GM12873 (cell line): ENCODE data around the gene ANO10.

Experiments
- CTCF ChIP-seq: IDR thresholded peaks from 2 replicates; pipeline ENCODE4 v1.5.1; 2012; ENCODE audit warnings: low read depth, mild to moderate bottlenecking, moderate library complexity, low read length, control low read depth; ENCODE audit not compliant: insufficient read depth; ENCODE audit errors: missing control alignments

The ANO10 gene

DNA sequence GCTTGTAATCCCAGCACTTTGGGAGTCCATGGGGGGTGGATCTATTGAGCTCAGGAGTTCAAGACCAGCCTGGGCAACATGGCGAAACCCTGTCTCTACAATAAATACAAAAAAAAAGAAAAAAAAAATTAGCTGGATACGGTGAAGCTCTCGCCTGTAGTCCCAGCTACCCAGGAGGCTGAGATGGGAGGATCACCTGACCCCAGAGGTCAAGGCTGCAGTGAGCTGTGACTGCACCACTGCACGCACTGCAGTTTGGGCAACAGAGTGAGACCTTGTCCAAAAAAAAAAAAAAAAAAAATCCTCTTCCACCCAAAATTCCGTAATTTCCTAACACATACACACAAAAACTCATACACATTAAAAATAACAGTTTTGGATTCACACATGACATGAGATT is 2.2 kb downstream of the ANO10 start:
- no peak for TF ChIP-seq CTCF

- no peak for TF ChIP-seq CTCF
Measured at GRCh38 chr3:43618142-43618541, 3.7 kb downstream of the ANO10 start.

DNA sequence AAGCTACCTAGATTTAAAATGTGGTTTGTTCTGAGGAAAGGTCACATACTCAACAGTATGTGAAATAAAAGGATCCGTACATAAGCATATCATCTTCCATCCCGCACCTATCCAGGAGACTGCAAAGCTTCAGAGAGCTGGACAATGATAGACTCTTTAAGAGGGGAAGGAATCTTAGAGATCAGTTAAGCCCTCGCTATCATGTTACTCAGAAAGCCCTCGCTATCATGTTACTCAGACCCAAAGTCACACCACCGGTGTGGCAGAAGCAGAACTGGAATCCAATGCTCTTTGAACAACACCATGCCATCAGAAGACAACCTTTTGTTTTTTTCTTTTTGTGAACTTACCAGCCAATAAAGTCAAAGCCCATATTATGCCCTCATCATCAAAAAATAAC is 5.8 kb downstream of the ANO10 start:
- TF ChIP-seq CTCF, result no peak

DNA sequence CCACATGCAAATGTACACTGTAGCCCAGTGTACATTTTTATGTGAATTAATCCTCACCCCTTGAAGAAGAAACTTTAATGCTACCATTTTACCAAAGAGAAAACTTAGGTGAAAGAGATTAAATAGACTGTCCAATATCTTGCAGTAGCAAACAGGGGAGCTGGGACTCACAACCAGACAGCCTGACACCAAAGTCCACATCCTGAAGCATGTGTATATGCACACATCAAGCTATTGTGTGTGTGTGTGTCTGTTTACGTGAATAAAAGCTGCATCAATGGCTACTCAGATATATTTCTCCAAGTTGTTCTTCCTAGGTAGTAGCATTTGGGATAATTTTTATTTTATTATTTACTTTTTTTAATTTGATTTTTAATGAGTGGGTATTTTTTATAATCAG is 6.7 kb downstream of the ANO10 start:
- no peak for TF ChIP-seq CTCF

- no peak for TF ChIP-seq CTCF
Measured at GRCh38 chr3:43613976-43614375, 7.8 kb downstream of the ANO10 start.

DNA sequence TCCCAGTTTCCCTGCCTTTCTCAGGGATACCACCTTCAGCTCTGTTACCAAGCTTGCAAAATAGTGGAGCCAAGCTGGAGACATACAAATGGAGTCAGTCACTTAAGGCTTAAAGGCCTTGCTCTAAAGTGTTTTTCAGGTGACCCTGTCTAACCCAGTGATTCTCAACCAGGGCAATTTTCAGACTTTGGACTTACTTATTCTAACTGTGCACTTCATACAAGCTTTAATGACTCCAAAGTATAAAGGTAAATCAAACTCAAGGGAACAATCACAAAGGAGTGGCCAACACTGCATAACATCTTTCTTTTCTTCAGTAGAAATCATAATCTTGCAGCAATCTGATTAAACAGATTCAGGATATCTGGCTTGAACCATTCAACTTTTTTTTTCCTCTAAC is 9.4 kb downstream of the ANO10 start:
- no peak for TF ChIP-seq CTCF

DNA sequence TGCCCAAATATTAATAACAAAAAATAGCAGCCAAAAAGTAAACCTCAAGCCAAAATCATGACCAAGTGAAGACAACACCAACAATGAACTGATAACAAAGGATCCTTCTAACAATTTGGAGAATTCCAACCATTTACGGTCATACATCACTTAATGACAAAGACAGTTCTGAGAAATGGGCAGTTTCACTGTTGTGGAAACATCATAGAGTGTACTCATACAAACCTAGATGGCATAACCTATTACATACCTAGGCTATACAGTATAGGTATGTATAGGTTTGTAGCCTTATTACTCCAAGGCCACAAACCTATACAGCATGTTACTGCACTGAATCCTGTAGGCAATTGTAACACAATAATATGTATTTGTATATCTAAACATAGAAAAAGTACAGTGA is 12.4 kb downstream of the ANO10 start:
- no peak for TF ChIP-seq CTCF

DNA sequence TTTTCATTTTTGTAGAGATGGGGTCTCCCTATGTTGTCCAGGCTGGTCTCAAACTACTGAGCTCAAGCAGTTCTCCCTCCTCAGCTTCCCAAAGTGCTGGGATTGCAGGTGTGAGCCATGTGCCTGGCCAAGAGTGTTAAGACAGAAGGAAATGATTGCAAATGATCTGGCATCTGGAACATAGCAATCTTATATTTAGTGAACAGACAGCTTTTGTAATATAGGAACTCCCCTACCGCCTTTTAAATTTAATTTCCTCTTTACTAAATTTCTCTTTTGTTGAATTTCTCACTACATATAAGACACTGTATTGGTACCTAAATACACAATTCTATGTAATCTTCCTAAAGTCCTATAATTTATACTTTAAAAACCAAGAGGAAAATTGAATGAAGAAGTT is 13.1 kb downstream of the ANO10 start:
- no peak for TF ChIP-seq CTCF
